OCI-LY1 (cell line): Measurements from ENCODE around the gene MYH7.

Experiments used
- H2AFZ ChIP-seq: fragments of 200-600 bp; sonication (generic), shearing (Covaris generic); 2 replicates; pipeline ENCODE4 v1.6.0; 2014; ENCODE audit warnings: antibody characterized with exemption, mild to moderate bottlenecking, low read length
- H3F3A ChIP-seq: fragments of 200-600 bp; sonication (generic), shearing (Covaris generic); 2 replicates; pipeline ENCODE4 v1.6.0; 2014; ENCODE audit warnings: mild to moderate bottlenecking, antibody characterized with exemption, low read length, moderate library complexity; ENCODE audit not compliant: insufficient read depth
- H3K27ac ChIP-seq: fragments of 200-600 bp; sonication (generic); 2 replicates; pipeline ENCODE4 v1.5.1; 2014; ENCODE audit warnings: low read length, mixed run types, mild to moderate bottlenecking, low read depth; ENCODE audit not compliant: poor library complexity, severe bottlenecking
- H3K27me3 ChIP-seq: fragments of 200-600 bp; sonication (generic); 2 replicates; pipeline ENCODE4 v1.6.0; 2014; ENCODE audit warnings: antibody characterized with exemption, mild to moderate bottlenecking, low read length, moderate library complexity; ENCODE audit not compliant: insufficient read depth
- H3K36me3 ChIP-seq: fragments of 200-600 bp; sonication (generic); 2 replicates; pipeline ENCODE4 v1.6.1; 2014; ENCODE audit warnings: mild to moderate bottlenecking, antibody characterized with exemption, low read length, moderate library complexity, mixed read lengths; ENCODE audit not compliant: insufficient read depth
- H3K4me1 ChIP-seq: fragments of 200-600 bp; sonication (generic); 2 replicates; pipeline ENCODE4 v1.5.1; 2014; ENCODE audit warnings: mild to moderate bottlenecking, low read length, moderate library complexity; ENCODE audit not compliant: insufficient read depth, severe bottlenecking
- H3K4me2 ChIP-seq: fragments of 200-600 bp; sonication (generic), shearing (Covaris generic); 2 replicates; pipeline ENCODE4 v1.6.1; 2014; ENCODE audit warnings: low read length
- H3K4me3 ChIP-seq: fragments of 200-600 bp; sonication (generic); 2 replicates; pipeline ENCODE4 v1.5.1; 2014; ENCODE audit warnings: low read length, low read depth, mild to moderate bottlenecking, mixed read lengths; ENCODE audit not compliant: poor library complexity, severe bottlenecking
- H3K79me2 ChIP-seq: fragments of 200-600 bp; shearing (Covaris generic); 2 replicates; pipeline ENCODE4 v1.6.1; 2016; ENCODE audit warnings: mixed run types, low read length, mixed read lengths; ENCODE audit not compliant: insufficient read depth
- H3K9ac ChIP-seq: fragments of 200-600 bp; sonication (generic), shearing (Covaris generic); 2 replicates; pipeline ENCODE4 v1.6.1; 2014; ENCODE audit warnings: mild to moderate bottlenecking, low read length, mixed read lengths
- H3K9me2 ChIP-seq: fragments of 200-600 bp; sonication (generic), shearing (Covaris generic); 2 replicates; pipeline ENCODE4 v1.6.1; 2014; ENCODE audit warnings: low read depth, mild to moderate bottlenecking, low read length, mixed read lengths
- H3K9me3 ChIP-seq: fragments of 200-600 bp; shearing (Covaris generic); 2 replicates; pipeline ENCODE4 v1.6.1; 2014; ENCODE audit warnings: low read length, mixed read lengths
- H4K20me1 ChIP-seq: fragments of 200-600 bp; sonication (generic), shearing (Covaris generic); 2 replicates; pipeline ENCODE4 v1.6.0; 2016; ENCODE audit warnings: mild to moderate bottlenecking, low read length; ENCODE audit not compliant: insufficient read depth
- CTCF ChIP-seq: fragments of 200-600 bp; sonication (generic), shearing (Covaris generic); IDR thresholded peaks from 2 replicates; pipeline ENCODE4 v1.5.1; 2017; ENCODE audit warnings: mild to moderate bottlenecking, antibody characterized with exemption, low read length, moderate library complexity, mixed read lengths
- EZH2 ChIP-seq: fragments of 200-600 bp; sonication (generic), shearing (Covaris generic); IDR thresholded peaks from 2 replicates; pipeline ENCODE4 v1.8.0; 2017; ENCODE audit warnings: borderline replicate concordance, mixed run types, mild to moderate bottlenecking, antibody characterized with exemption, low read length, moderate library complexity, mixed read lengths

The MYH7 gene

GRCh38 chr14:23408307-23408630 is 27.2 kb downstream of the MYH7 start:
- Histone ChIP-seq H3K27me3 (peaks cover 9% of the 10 kb centered on the region; the same call in 1 of the 2 replicates), H3K4me2 (no peak overlapping the region), H3K36me3 (no peaks in the 10 kb centered on the region), H3K9me2 (no peaks in the 10 kb centered on the region), H3K27ac (no peak overlapping the region), H2AFZ (no peak overlapping the region), H3F3A (no peaks in the 10 kb centered on the region), H3K9ac (no peak overlapping the region), H3K4me1 (no peaks in the 10 kb centered on the region), H3K79me2 (no peaks in the 10 kb centered on the region), H3K9me3 (no peaks in the 10 kb centered on the region), H4K20me1 (no peaks in the 10 kb centered on the region), H3K4me3 (no peak overlapping the region)
- TF ChIP-seq EZH2 (no peak), CTCF (no peak)

- no peak for TF ChIP-seq CTCF
- Histone ChIP-seq H4K20me1 (no peaks in the 10 kb centered on the region), H3K27ac (no peak within 1 kb of the TSS), H3F3A (no peaks in the 10 kb centered on the region), H3K4me3 (no peak within 1 kb of the TSS), H3K9ac (no peak within 1 kb of the TSS), H2AFZ (no peak within 1 kb of the TSS), H3K9me3 (no peaks in the 10 kb centered on the region), H3K79me2 (no peaks in the 10 kb centered on the region), H3K27me3 (peaks cover 9% of the 10 kb centered on the region; the same call in 1 of the 2 replicates), H3K9me2 (no peaks in the 10 kb centered on the region), H3K4me2 (no peak within 1 kb of the TSS), H3K36me3 (no peaks in the 10 kb centered on the region), H3K4me1 (no peaks in the 10 kb centered on the region)
Measured at GRCh38 chr14:23407516-23408306, 27.7 kb downstream of the MYH7 start, which contains the start of gene MYH6. TSS of gene MYH6 (minus strand) at chr14:23408273. CDS start at chr14:23407223, 1,050 bp downstream.

- Histone ChIP-seq H3K4me2 (no peak overlapping the region), H3K79me2 (no peaks in the 10 kb centered on the region), H3K9ac (no peak overlapping the region), H3K4me1 (no peaks in the 10 kb centered on the region), H3K9me3 (no peaks in the 10 kb centered on the region), H3K9me2 (no peaks in the 10 kb centered on the region), H3K36me3 (no peaks in the 10 kb centered on the region), H4K20me1 (no peaks in the 10 kb centered on the region), H3K27me3 (peaks cover 7% of the 10 kb centered on the region; the same call in 1 of the 2 replicates), H3K4me3 (no peak overlapping the region), H2AFZ (no peak overlapping the region), H3F3A (no peaks in the 10 kb centered on the region), H3K27ac (no peak overlapping the region)
- no peak for TF ChIP-seq EZH2
- no peak for TF ChIP-seq CTCF
Measured at GRCh38 chr14:23406725-23407355, 28.6 kb downstream of the MYH7 start.
